Fibroblast of villous mesenchyme (primary cell): ENCODE data around the gene PIK3AP1. TPM values are rescaled to one million over a fixed set of nuclear protein-coding genes. Genes with fewer than 3 reads are reported as not detected.

Source experiments
- DNase-seq: peaks from one replicate; pipeline ENCODE4 v3.0.0-alpha.2; 2010; ENCODE audit warnings: low read depth
- H3K4me3 ChIP-seq: 2 replicates; pipeline ENCODE4 v1.5.1; 2011; ENCODE audit warnings: low read depth, mild to moderate bottlenecking, low read length
- total RNA-seq: library from RNA; depleted of rRNA; stranded (reverse); fragments of >200 nt; gene quantifications from 2 replicates; pipeline ENCODE4 v1.2.3, GENCODE V29; 2012
- TF ChIP-seq, protein P1 (sequence below): IDR thresholded peaks from 2 replicates; pipeline ENCODE4 v1.5.1; 2012; ENCODE audit warnings: low read depth, mild to moderate bottlenecking, low read length; ENCODE audit not compliant: insufficient read depth

The PIK3AP1 gene
- total RNA-seq, 1 donor: not detected

DNA sequence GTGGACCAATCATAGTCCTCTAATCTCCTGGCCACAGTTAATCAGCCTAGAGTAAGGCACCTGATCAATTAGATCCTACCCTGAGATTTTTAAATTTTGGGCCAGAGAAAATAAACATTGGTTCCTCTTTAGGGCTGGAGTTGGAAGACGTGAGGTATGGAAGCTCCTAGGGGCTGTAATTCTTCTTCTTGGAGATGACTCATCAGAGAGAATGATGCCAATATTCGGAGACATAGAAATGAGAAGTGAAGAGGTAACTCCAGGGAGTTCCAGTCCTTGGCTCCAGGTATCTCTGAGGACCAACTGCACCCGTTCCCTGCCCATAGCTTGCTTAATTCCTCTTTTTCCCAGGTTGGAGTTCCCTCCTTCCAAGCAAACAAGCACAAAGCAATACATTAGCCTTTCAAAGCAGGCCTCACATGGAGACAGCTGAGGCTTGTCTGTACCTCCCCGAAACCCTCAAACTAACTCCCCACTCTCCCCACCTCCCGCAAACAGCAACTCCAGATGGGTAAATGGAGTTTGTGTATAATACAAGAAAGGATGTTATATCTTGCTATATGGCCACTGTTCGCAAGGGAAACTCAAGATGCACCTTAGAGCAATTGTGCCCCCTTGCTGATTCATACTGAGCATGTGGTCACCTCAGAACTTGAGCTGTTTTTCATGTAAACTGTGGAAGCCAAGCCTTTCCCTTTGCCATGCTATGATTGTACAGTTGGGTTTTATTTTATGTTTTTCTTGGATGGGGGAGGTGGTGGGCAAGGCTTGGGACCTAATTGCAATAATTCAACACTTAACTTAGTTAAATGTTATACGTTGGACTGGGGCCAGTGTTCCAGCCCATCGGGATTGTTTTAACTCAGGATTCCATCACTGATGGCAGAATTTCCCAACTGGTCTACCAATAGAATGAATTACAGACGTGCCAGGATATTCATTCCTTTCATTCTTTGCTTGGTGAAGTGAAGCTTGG is 29.3 kb downstream of the PIK3AP1 start:
- TF ChIP-seq, protein P1, sequence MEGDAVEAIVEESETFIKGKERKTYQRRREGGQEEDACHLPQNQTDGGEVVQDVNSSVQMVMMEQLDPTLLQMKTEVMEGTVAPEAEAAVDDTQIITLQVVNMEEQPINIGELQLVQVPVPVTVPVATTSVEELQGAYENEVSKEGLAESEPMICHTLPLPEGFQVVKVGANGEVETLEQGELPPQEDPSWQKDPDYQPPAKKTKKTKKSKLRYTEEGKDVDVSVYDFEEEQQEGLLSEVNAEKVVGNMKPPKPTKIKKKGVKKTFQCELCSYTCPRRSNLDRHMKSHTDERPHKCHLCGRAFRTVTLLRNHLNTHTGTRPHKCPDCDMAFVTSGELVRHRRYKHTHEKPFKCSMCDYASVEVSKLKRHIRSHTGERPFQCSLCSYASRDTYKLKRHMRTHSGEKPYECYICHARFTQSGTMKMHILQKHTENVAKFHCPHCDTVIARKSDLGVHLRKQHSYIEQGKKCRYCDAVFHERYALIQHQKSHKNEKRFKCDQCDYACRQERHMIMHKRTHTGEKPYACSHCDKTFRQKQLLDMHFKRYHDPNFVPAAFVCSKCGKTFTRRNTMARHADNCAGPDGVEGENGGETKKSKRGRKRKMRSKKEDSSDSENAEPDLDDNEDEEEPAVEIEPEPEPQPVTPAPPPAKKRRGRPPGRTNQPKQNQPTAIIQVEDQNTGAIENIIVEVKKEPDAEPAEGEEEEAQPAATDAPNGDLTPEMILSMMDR: no peak
- DNase-seq: no peak
- no peak overlapping the region for H3K4me3 ChIP-seq

DNA sequence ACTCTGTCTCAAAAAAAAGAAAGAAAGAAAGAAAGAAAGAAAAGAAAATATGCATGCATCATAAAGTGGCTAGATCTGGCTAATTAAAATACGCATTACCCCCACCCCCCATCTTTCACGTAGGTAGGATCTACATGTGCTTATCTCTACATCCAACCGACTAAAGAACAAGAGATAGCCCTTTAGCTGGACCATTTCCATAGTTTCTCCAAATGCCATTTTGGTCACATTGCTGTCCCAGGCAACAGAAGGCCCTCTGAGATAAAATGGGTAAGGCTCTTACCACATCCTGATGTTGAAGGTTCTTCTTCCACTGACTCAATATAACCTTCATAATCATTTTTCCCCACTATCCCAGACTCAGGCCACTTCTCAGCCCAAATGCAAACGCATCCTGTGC is 31.5 kb downstream of the PIK3AP1 start:
- H3K4me3 ChIP-seq: no peak overlapping the region
- no peak for DNase-seq

DNA sequence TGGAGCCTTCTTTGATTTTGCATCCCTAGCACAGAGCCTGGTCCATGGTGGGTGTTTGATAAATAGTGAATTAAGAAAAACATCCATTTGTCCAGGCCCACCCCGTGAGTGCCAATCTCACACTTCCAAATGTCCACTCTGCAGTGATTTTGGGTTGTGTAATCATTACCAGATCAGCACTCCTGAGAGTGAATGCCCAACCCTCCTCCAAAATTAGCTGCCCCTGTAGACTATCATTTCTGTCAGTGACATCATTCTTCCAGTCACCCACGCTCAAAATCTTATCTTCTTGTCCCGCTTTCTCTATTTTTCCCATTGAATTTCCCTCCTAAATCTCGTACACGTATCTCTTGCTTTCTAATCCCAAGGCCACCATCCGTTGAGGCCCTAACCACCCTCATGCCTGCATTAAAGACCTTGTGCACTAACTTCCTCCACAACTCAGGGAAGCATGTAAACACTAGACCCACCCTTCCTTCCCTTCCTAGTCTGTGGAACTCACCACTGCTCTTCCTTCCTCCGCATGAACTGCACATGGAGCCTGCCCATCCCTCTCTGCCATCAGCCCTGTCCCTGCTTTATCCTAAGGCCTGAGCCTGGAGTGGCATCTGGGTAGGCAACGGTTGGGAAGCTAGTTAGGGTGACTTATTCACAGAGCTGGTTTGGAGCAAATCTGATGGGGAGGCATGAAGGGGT is 32.8 kb downstream of the PIK3AP1 start:
- no peak overlapping the region for H3K4me3 ChIP-seq
- TF ChIP-seq, protein P1: no peak

More for the DNA sequence above, 31.5 kb downstream of the PIK3AP1 start:
- TF ChIP-seq, protein P1: no peak

DNA sequence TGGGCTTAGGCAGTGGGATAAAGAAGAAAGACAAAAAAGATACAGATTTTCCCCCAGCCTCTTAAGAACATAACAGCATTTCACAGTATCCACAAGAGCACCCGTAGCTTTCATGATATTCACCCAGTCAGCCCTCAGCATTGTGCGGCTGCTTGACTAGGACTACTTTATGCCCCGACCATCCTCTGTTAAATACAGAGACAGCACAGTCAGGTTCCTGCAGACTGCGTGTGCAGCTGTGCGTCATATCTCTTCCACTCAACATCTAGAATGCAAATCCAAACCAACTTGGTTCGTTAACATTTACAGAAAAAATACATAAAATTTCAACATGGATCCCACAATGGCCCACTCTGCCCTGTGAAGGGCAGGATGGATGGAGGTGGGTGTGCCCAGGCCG is 33.8 kb downstream of the PIK3AP1 start:
- H3K4me3 ChIP-seq: no peak overlapping the region
- TF ChIP-seq, protein P1: no peak
- DNase-seq: no peak

More for the DNA sequence above, 32.8 kb downstream of the PIK3AP1 start:
- DNase-seq: no peak

DNA sequence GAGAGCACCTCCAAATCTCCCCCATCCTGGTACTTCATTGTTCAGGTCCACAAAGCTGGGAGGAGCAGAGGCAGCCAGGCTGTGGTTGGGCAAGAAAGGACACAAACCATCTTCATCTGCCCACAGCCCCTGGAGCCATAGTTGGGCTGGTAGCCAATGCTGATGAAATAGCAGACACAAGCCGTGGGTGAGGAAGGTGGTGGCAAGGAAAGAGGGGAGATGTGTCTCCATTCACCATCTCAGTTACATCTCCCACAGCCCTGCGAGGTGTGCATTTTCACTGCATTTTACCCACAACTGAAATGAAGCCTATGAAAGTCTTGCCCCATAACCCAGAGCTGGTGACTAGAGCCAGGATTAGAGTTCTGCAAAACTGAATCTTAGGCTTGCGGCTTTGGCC is 35.0 kb downstream of the PIK3AP1 start:
- TF ChIP-seq, protein P1: no peak
- no peak overlapping the region for H3K4me3 ChIP-seq
- no peak for DNase-seq

DNA sequence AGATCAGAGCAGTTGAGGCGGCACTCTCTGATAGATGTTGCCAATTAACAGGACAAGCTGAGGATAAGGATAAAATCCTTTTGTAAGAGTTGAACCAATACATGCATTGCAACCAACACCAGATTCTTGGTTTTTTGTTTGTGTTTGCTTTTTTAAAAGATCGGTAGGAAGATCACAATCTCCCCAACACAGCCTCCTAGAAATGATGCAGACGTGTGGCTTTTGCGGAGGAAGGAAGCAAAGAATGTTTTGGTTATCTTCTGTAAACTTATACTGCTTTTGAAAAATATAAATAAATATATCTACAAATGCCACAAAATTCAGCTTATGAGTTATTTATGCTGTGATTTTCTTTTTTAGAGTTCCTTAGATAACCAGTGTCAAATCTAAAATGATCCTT is 35.5 kb downstream of the PIK3AP1 start:
- DNase-seq: no peak
- TF ChIP-seq, protein P1: no peak

More for the DNA sequence above, 35.5 kb downstream of the PIK3AP1 start:
- H3K4me3 ChIP-seq: no peak overlapping the region
